ENCODE results near the gene ZNF256.

ZNF256 gene

GRCh38 chr19:57947419-57948134, at the start of gene ZNF256:
Gene ZNF256, minus strand, starts transcription at chr19:57947706. Its CDS starts 232 bp downstream, at chr19:57947474.
- peaks cover 12% of the 10 kb centered on the region for H3K4me1 Mint-ChIP-seq (ENCODE audit: low read depth)
- peaks cover 50% of the 10 kb centered on the region for H3K36me3 Mint-ChIP-seq (ENCODE audit: low read depth)
- peaks cover 74% of the 10 kb centered on the region for H3K9me3 Mint-ChIP-seq
- peak within 1 kb of the TSS; percentile 91 for H3K4me3 Mint-ChIP-seq
- peak within 1 kb of the TSS; percentile 88 for H3K27ac Mint-ChIP-seq
- H3K27me3 Mint-ChIP-seq = no peaks in the 10 kb centered on the region
- intact Hi-C loops (cut with micrococcal nuclease) = loop anchor here (2.0 kb wide), 1 partner anchor 55 kb away; the partner anchor contains the start of gene ZNF606

GRCh38 chr19:57992841-57993240, 45.3 kb upstream of the ZNF256 start:
- H3K4me1 Mint-ChIP-seq (ENCODE audit: low read depth) = no peaks in the 10 kb centered on the region
- H3K27ac Mint-ChIP-seq = no peak overlapping the region
- H3K4me3 Mint-ChIP-seq = no peak overlapping the region
- intact Hi-C loops (cut with micrococcal nuclease) = no loop called here
- H3K27me3 Mint-ChIP-seq = no peaks in the 10 kb centered on the region
- peaks cover 97% of the 10 kb centered on the region for H3K9me3 Mint-ChIP-seq
- H3K36me3 Mint-ChIP-seq (ENCODE audit: low read depth) = peaks cover 92% of the 10 kb centered on the region

- H3K4me3 Mint-ChIP-seq = no peak overlapping the region
- no peak overlapping the region for H3K27ac Mint-ChIP-seq
- peaks cover 74% of the 10 kb centered on the region for H3K36me3 Mint-ChIP-seq (ENCODE audit: low read depth)
- intact Hi-C loops (cut with micrococcal nuclease) = no loop called here
- peaks cover 100% of the 10 kb centered on the region for H3K9me3 Mint-ChIP-seq
- no peaks in the 10 kb centered on the region for H3K27me3 Mint-ChIP-seq
- no peaks in the 10 kb centered on the region for H3K4me1 Mint-ChIP-seq (ENCODE audit: low read depth)
Observed at GRCh38 chr19:57978586-57979289, 31.2 kb upstream of the ZNF256 start.

DNA sequence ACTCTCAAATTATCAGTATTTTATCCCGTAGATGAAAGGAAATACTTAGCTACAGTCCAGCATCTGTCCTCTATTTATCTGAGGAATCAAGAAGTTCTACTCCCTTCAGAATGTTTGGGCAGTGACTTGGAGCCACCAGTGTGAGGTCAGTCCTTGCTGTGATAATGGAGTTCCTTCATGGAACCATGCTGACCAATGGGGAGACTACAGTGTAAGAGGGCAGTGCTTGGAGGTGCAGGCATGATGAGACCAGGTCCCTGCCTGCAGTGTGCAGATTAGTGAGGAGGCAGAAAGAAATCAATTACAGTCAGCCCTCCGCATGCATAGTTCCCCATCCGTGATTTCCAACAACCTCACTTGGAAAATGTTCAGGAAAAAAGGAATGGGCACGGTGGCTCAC, 26.9 kb upstream of the ZNF256 start, which contains the start of gene C19orf18:
Gene C19orf18 (minus strand): TSS at position 101 of the 400 bp plus-strand sequence. CDS start 102 bp downstream, outside the sequence.
- Mint-ChIP-seq H3K27me3 (no peaks in the 10 kb centered on the region), H3K4me3 (no peak within 1 kb of the TSS), H3K4me1 (ENCODE audit: low read depth) (no peaks in the 10 kb centered on the region), H3K27ac (no peak within 1 kb of the TSS), H3K9me3 (peaks cover 89% of the 10 kb centered on the region), H3K36me3 (ENCODE audit: low read depth) (peaks cover 31% of the 10 kb centered on the region)
- intact Hi-C loops (cut with micrococcal nuclease) = no loop called here

GRCh38 chr19:57964761-57965160, 17.3 kb upstream of the ZNF256 start:
- Mint-ChIP-seq H3K9me3 (peaks cover 55% of the 10 kb centered on the region), H3K27me3 (no peaks in the 10 kb centered on the region), H3K4me3 (no peak overlapping the region), H3K27ac (no peak overlapping the region), H3K4me1 (ENCODE audit: low read depth) (no peaks in the 10 kb centered on the region), H3K36me3 (ENCODE audit: low read depth) (peaks cover 5% of the 10 kb centered on the region)
- intact Hi-C loops (cut with micrococcal nuclease) = no loop called here

- Mint-ChIP-seq H3K27me3 (no peaks in the 10 kb centered on the region), H3K4me3 (no peak overlapping the region), H3K27ac (no peak overlapping the region), H3K9me3 (peaks cover 54% of the 10 kb centered on the region), H3K4me1 (ENCODE audit: low read depth) (no peaks in the 10 kb centered on the region), H3K36me3 (ENCODE audit: low read depth) (no peaks in the 10 kb centered on the region)
- intact Hi-C loops (cut with micrococcal nuclease) = no loop called here
Observed at GRCh38 chr19:57961785-57962184, 14.3 kb upstream of the ZNF256 start.

DNA sequence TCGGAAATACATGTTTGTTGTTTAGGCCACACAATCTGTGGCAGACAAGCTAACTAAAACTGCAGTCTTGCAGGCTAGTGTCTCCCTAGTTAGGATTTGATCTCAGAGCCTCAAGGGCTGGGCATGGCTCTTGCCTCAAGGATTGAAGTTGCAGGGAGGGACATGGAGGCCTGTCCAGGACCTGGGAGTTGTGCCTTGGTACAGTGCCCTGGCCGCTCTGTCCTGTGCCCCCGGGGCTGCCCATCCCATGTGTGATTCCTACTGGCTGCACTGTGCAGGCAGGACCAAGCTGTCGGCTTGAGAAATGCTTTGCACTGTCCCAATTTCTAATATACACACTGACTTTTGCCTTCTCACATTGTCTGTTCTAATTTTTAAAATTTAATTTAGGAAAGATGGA, 7.5 kb upstream of the ZNF256 start:
- H3K9me3 Mint-ChIP-seq = peaks cover 86% of the 10 kb centered on the region
- H3K4me1 Mint-ChIP-seq (ENCODE audit: low read depth) = no peaks in the 10 kb centered on the region
- intact Hi-C loops (cut with micrococcal nuclease) = no loop called here
- H3K4me3 Mint-ChIP-seq = no peak overlapping the region
- no peaks in the 10 kb centered on the region for H3K36me3 Mint-ChIP-seq (ENCODE audit: low read depth)
- H3K27me3 Mint-ChIP-seq = no peaks in the 10 kb centered on the region
- H3K27ac Mint-ChIP-seq = no peak overlapping the region

DNA sequence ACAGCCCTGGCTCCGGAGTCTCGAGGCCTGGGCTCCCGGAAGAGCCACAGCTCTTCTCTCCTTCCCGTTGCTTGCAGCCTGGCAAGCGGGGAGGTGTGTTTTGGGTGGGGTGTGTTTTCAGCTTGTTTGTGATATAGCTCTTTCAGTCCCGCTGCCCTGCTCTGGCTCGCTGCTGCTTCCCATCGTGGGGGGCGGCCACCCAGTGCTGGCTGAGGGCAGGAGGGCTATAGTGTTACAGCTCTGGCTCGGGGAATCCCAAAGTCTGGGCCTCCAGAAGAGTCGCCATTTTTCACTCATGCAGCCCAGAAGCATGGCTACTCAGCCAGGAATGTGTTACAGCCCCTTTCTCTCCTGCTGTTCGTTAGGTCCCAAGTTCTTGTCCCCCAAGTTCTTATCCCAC, 2.2 kb upstream of the ZNF256 start:
- H3K9me3 Mint-ChIP-seq = peaks cover 74% of the 10 kb centered on the region
- intact Hi-C loops (cut with micrococcal nuclease) = no loop called here
- H3K4me1 Mint-ChIP-seq (ENCODE audit: low read depth) = peaks cover 12% of the 10 kb centered on the region

DNA sequence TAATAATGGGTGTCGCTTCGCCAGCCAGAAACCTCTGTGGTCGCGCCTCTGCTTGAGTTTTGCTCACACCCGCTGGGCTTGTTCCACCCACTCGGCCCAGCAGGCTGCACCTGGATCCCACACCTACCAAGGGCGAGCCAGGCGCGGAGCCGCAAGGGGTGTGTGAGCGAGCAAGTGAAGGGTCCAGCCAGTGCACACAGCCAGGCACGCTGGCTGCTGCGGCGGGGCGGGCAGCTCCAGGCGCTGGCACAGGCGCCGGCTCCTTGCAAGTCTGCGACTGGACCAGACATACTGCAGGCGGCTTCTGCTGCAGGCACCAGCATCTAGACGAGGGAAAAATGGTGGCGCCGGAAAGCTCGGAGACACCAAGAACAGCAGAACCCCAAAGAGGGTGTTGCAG, 1.8 kb upstream of the ZNF256 start:
- H3K27ac Mint-ChIP-seq = no peak overlapping the region
- no peak overlapping the region for H3K4me3 Mint-ChIP-seq
- peaks cover 32% of the 10 kb centered on the region for H3K36me3 Mint-ChIP-seq (ENCODE audit: low read depth)
- H3K9me3 Mint-ChIP-seq = peaks cover 74% of the 10 kb centered on the region
- no peaks in the 10 kb centered on the region for H3K27me3 Mint-ChIP-seq
- H3K4me1 Mint-ChIP-seq (ENCODE audit: low read depth) = peaks cover 12% of the 10 kb centered on the region
- intact Hi-C loops (cut with micrococcal nuclease) = no loop called here

More for the DNA sequence above, 2.2 kb upstream of the ZNF256 start:
- Mint-ChIP-seq H3K27ac (no peak overlapping the region), H3K36me3 (ENCODE audit: low read depth) (peaks cover 28% of the 10 kb centered on the region), H3K27me3 (no peaks in the 10 kb centered on the region), H3K4me3 (no peak overlapping the region)

- peaks cover 77% of the 10 kb centered on the region for H3K9me3 Mint-ChIP-seq
- peaks cover 12% of the 10 kb centered on the region for H3K4me1 Mint-ChIP-seq (ENCODE audit: low read depth)
- intact Hi-C loops (cut with micrococcal nuclease) = loop anchor here (2.0 kb wide), 1 partner anchor 56 kb away; the partner anchor contains the start of gene ZNF606
- H3K4me3 Mint-ChIP-seq = peak overlapping the region; percentile 91
- peak overlapping the region; percentile 88 for H3K27ac Mint-ChIP-seq
- H3K27me3 Mint-ChIP-seq = no peaks in the 10 kb centered on the region
- peaks cover 55% of the 10 kb centered on the region for H3K36me3 Mint-ChIP-seq (ENCODE audit: low read depth)
Observed at GRCh38 chr19:57947088-57947418, 453 bp downstream of the ZNF256 start.

DNA sequence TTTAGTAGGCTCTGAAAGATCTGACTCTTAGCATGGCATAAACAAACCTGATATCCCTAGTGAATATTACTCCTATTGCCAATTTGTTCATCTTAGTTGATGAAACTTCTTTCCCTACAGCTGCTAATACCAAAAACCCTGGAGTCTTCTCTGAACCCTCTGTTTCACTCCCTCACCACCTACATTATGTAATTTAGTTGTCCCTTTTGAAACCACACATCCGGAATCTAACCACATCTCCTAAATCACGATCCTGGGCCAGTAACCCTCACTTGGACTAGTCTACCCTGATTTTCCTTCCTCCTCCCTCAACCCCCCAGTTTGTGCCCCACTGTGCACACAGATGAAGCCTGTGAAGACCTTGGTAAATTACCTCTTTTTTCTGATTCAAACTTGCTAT, 1.2 kb downstream of the ZNF256 start:
- peaks cover 79% of the 10 kb centered on the region for H3K9me3 Mint-ChIP-seq

DNA sequence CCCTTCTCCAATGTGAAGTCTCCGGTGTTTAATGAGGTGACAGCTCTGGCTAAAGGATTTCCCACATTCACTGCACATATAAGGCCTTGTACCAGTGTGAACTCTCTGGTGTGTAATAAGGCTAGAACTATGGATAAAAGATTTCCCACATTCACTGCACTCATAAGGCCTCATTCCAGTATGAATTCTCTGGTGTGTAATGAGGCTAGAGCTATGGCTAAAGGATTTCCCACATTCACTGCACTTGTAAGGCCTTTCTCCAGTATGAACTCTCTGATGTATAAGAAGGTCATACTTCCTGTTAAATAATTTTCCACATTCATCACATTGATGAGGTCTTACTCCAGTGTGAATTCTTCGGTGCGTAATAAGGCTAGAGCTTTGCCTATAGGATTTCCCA, 5.9 kb downstream of the ZNF256 start:
- H3K9me3 Mint-ChIP-seq = peaks cover 98% of the 10 kb centered on the region
- no peak overlapping the region for H3K4me3 Mint-ChIP-seq
- no peak overlapping the region for H3K27ac Mint-ChIP-seq
- peaks cover 10% of the 10 kb centered on the region for H3K4me1 Mint-ChIP-seq (ENCODE audit: low read depth)
- H3K27me3 Mint-ChIP-seq = no peaks in the 10 kb centered on the region
- H3K36me3 Mint-ChIP-seq (ENCODE audit: low read depth) = peaks cover 99% of the 10 kb centered on the region
- intact Hi-C loops (cut with micrococcal nuclease) = no loop called here

More for the DNA sequence above, 1.2 kb downstream of the ZNF256 start:
- Mint-ChIP-seq H3K36me3 (ENCODE audit: low read depth) (peaks cover 62% of the 10 kb centered on the region), H3K4me3 (peak overlapping the region; percentile 91), H3K4me1 (ENCODE audit: low read depth) (peaks cover 12% of the 10 kb centered on the region), H3K27ac (no peak overlapping the region), H3K27me3 (no peaks in the 10 kb centered on the region)
- intact Hi-C loops (cut with micrococcal nuclease) = loop anchor here (2.0 kb wide), 1 partner anchor 56 kb away; the partner anchor contains the start of gene ZNF606

- peaks cover 11% of the 10 kb centered on the region for H3K27me3 Mint-ChIP-seq
- H3K36me3 Mint-ChIP-seq (ENCODE audit: low read depth) = peaks cover 93% of the 10 kb centered on the region
- H3K27ac Mint-ChIP-seq = no peak overlapping the region
- H3K4me1 Mint-ChIP-seq (ENCODE audit: low read depth) = peaks cover 8% of the 10 kb centered on the region
- peaks cover 98% of the 10 kb centered on the region for H3K9me3 Mint-ChIP-seq
- H3K4me3 Mint-ChIP-seq = no peak overlapping the region
- intact Hi-C loops (cut with micrococcal nuclease) = no loop called here
Observed at GRCh38 chr19:57935731-57936130, 11.8 kb downstream of the ZNF256 start.

Measured in dendritic cell treated with granulocyte-macrophage colony-stimulating factor and Interleukin-4, amounts not matched to agents 40 ng/mL and 50 ng/mL, for 4 days (primary cell).